DMS114 treated with DMSO at 0.1 percent for 48 hours (cell line): ENCODE results near the gene GRIA1.
"Not testable (repeated sequence)": the region's sequence is repeated elsewhere in the genome, so short reads cannot be mapped to it uniquely, and the experiment has no call there.

ENCODE experiments used
- DNase-seq: peaks from one replicate; lab custom pipeline; 2025; ENCODE audit not compliant: unreplicated experiment; lab: John Stamatoyannopoulos, UW

The GRIA1 gene

GRCh38 chr5:153714798-153715197 lies 224.3 kb downstream of the GRIA1 start:
- DNase-seq: no peak

GRCh38 chr5:153717287-153717686 lies 226.8 kb downstream of the GRIA1 start:
- no peak for DNase-seq

GRCh38 chr5:153718713-153719112 lies 228.2 kb downstream of the GRIA1 start:
- no peak for DNase-seq

GRCh38 chr5:153719324-153719723 lies 228.9 kb downstream of the GRIA1 start:
- DNase-seq: no peak

GRCh38 chr5:153723022-153723610 lies 232.6 kb downstream of the GRIA1 start:
- not testable (repeated sequence) for DNase-seq

- no peak for DNase-seq
Measured at GRCh38 chr5:153742060-153742459, 251.6 kb downstream of the GRIA1 start.

GRCh38 chr5:153744751-153745150 lies 254.3 kb downstream of the GRIA1 start:
- no peak for DNase-seq

GRCh38 chr5:153745778-153746395 lies 255.4 kb downstream of the GRIA1 start:
- no peak for DNase-seq

- DNase-seq: no peak
Measured at GRCh38 chr5:153746440-153746839, 256.0 kb downstream of the GRIA1 start.

GRCh38 chr5:153748823-153749222 lies 258.4 kb downstream of the GRIA1 start:
- DNase-seq: no peak

- DNase-seq: no peak
Measured at GRCh38 chr5:153749960-153750359, 259.5 kb downstream of the GRIA1 start.

- DNase-seq: no peak
Measured at GRCh38 chr5:153751251-153751650, 260.8 kb downstream of the GRIA1 start.

- DNase-seq: no peak
Measured at GRCh38 chr5:153752890-153753289, 262.4 kb downstream of the GRIA1 start.

- DNase-seq: no peak
Measured at GRCh38 chr5:153753645-153754432, 263.4 kb downstream of the GRIA1 start.

- DNase-seq: no peak
Measured at GRCh38 chr5:153755913-153756500, 265.5 kb downstream of the GRIA1 start.

GRCh38 chr5:153756540-153756939 lies 266.1 kb downstream of the GRIA1 start:
- no peak for DNase-seq

GRCh38 chr5:153765987-153766386 lies 275.5 kb downstream of the GRIA1 start:
- no peak for DNase-seq

GRCh38 chr5:153767221-153768188 lies 277.0 kb downstream of the GRIA1 start:
- DNase-seq: no peak

GRCh38 chr5:153770066-153770465 lies 279.6 kb downstream of the GRIA1 start:
- no peak for DNase-seq

- DNase-seq: no peak
Measured at GRCh38 chr5:153774686-153775085, 284.2 kb downstream of the GRIA1 start.

- DNase-seq: no peak
Measured at GRCh38 chr5:153775923-153776322, 285.5 kb downstream of the GRIA1 start.
